ENCODE results near the gene PSMA6.
A peak's percentile ranks its signal among the peaks of the same experiment; 100 is the strongest.

Gene PSMA6

GRCh38 chr14:35338731-35339405, 46.7 kb downstream of the PSMA6 start:
- no peak for TF ChIP-seq CTCF (IDR thresholded peaks at IDR 0.05; ENCODE audit: low read length, missing control alignments)
- no peak for DNase-seq (ENCODE audit: low read depth)
- no peak overlapping the region for H3K4me3 ChIP-seq (replicated peaks; ENCODE audit: low read depth, low read length)

- TF ChIP-seq CTCF (IDR thresholded peaks at IDR 0.05; ENCODE audit: low read length, missing control alignments): no peak
Measured at GRCh38 chr14:35339761-35340406, 47.7 kb downstream of the PSMA6 start.

DNA sequence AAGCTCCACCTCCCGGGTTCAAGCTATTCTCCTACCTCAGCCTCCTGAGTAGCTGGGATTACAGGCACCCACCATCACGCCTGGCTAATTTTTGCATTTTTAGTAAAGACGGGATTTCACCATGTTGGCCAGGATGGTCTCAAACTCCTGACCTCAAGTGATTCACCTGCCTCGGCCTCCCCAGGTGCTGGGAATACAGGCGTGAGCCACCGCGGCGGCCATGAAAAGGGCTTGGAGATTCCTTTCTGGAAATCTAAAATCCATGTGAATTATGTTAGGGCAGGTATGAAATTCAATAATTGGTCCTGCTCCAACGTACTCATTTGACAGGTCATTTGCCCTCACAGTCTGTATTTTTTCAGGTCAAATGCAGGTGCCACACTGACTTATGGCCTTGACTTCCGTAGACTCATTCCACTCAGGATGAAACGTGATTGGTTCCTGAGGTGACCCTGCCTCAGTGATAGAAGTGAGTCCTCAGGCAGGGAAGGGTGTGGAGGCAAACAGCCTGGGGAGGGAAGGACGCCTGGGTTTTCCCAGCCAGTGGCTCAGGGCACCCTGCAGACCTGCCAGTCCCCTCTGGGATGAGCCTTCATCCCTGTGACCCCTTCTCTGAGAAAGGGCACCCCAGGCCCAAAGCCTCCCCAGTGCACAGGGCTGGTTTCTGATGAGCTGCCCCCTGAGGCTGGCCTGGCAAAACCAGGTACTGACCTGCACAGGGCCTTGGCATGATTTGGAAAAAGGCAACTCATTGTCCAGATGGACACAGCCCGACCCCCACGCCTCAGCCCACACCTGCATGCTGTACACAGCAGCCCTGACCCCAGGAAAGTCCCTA, 48.7 kb downstream of the PSMA6 start:
- no peak overlapping the region for H3K4me3 ChIP-seq (replicated peaks; ENCODE audit: low read depth, low read length)
- TF ChIP-seq CTCF (IDR thresholded peaks at IDR 0.05; ENCODE audit: low read length, missing control alignments): no peak
- DNase-seq (ENCODE audit: low read depth): no peak

More at GRCh38 chr14:35339761-35340406, 47.7 kb downstream of the PSMA6 start:
- no peak for DNase-seq (ENCODE audit: low read depth)
- no peak overlapping the region for H3K4me3 ChIP-seq (replicated peaks; ENCODE audit: low read depth, low read length)

DNA sequence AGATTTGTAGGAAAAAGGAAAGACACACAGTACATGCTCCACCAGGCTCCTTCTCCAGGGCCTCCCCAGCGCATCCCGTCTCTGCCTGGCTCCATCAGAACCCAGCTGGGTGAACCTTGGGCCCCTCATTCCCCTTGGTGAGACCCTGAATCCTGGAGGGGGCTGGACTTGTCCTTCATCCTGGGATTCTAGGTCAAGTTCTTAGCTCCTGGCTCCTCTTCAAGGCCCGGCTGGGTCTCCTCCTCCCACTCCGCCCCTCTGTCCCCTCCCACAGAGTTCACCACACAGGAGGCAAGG, 49.2 kb downstream of the PSMA6 start:
- TF ChIP-seq CTCF (IDR thresholded peaks at IDR 0.05; ENCODE audit: low read length, missing control alignments): no peak
- DNase-seq (ENCODE audit: low read depth): no peak
- H3K4me3 ChIP-seq (replicated peaks; ENCODE audit: low read depth, low read length): no peak overlapping the region

DNA sequence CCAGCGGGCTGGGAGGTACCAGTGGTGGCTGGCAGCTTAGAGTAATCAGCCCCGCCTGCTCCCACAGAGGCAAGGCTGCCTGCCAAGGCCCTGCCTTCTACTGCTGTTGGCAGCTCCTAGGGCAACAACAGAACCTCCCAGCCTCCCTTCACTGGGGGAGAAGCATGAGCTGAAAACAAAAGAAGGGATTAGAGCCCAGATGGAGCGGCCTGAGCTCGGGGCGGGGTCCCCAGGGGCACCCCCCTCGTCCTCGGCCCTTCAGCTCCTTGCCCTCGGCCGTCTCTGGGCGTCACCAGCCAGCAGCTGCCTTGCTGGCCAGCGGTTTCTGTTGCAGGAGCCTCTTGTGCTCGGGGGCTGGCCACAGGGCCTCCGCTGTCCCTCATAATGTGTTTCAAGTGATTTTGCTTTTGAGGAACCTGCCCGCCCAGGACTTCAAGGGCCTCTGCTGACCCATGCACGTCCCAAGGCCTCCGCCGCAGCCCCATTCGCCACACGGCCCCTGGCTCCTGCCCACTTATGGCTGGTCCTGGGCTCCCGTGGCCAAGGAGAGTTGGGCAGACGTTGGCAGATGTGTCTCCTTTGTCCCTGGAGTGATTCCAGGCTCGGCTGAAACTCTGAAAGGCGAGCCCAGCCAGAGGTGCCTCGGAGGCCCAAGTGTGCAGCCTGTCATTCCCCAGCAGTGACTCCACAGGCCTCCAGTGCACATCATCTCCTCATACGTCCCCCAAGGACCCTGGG, 49.7 kb downstream of the PSMA6 start:
- no peak overlapping the region for H3K4me3 ChIP-seq (replicated peaks; ENCODE audit: low read depth, low read length)
- peak; percentile 96 for DNase-seq (ENCODE audit: low read depth)
- no peak for TF ChIP-seq CTCF (IDR thresholded peaks at IDR 0.05; ENCODE audit: low read length, missing control alignments)

DNA sequence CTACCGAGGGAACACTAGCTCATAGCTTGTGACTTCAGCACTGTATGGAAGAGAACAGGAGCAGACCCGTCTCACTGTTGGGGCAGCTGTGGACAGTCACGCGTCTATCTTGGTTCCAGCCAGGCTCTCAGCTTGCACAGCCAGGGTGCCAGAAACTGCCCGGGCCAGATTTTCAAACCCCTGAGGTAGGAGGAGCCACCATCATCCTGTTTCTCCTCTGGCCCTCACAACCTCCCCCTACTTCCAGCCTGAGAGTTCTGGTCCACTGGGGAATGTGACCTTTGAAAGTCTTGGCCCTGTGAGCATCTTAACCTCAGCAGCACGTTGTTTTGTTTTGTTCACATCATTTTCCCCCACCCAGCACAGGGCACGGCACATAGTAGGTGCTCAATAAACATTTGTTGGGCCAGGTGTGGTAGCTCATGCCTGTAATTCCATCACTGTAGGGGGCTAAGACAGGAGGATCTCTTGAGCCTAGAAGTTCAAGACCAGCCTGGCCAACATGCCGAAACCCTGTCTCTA, 50.4 kb downstream of the PSMA6 start:
- no peak for DNase-seq (ENCODE audit: low read depth)
- no peak for TF ChIP-seq CTCF (IDR thresholded peaks at IDR 0.05; ENCODE audit: low read length, missing control alignments)
- no peak overlapping the region for H3K4me3 ChIP-seq (replicated peaks; ENCODE audit: low read depth, low read length)

Data from fibroblast of pulmonary artery (primary cell).